GM23248 (cell line): Measurements from ENCODE around the gene WWOX. TPM values are rescaled to one million over a fixed set of nuclear protein-coding genes. Genes with fewer than 3 reads are reported as not detected.

ENCODE experiments used
- DNase-seq: peaks from one replicate; pipeline ENCODE4 v3.0.0-alpha.2; 2015
- H2AFZ ChIP-seq: fragments of 200-600 bp; sonication (generic); 2 replicates; pipeline ENCODE4 v1.6.1; 2016; ENCODE audit warnings: antibody characterized with exemption
- H3F3A ChIP-seq: fragments of 200-600 bp; sonication (generic); 2 replicates; pipeline ENCODE4 v1.6.1; 2016; ENCODE audit warnings: mild to moderate bottlenecking, antibody characterized with exemption, mixed run types; ENCODE audit not compliant: insufficient read depth
- H3K27ac ChIP-seq: fragments of 200-600 bp; sonication (generic); 2 replicates; pipeline ENCODE4 v1.5.1; 2016; ENCODE audit warnings: mild to moderate bottlenecking
- H3K27me3 ChIP-seq: fragments of 200-600 bp; sonication (generic); replicated peaks from 2 replicates; pipeline ENCODE4 v1.6.1; 2016; ENCODE audit warnings: mild to moderate bottlenecking; ENCODE audit not compliant: insufficient read depth
- H3K36me3 ChIP-seq: fragments of 200-600 bp; sonication (generic); 2 replicates; pipeline ENCODE4 v1.6.1; 2016; ENCODE audit warnings: low read depth, mild to moderate bottlenecking
- H3K4me1 ChIP-seq: fragments of 200-600 bp; sonication (generic); 2 replicates; pipeline ENCODE4 v1.6.1; 2016; ENCODE audit warnings: mild to moderate bottlenecking; ENCODE audit not compliant: insufficient read depth
- H3K4me2 ChIP-seq: fragments of 200-600 bp; sonication (generic); one replicate; pipeline ENCODE4 v1.6.1; 2016; ENCODE audit warnings: mild to moderate bottlenecking; ENCODE audit not compliant: unreplicated experiment
- H3K4me3 ChIP-seq: fragments of 200-600 bp; sonication (generic); 2 replicates; pipeline ENCODE4 v1.5.1; 2016; ENCODE audit warnings: mild to moderate bottlenecking
- H3K79me2 ChIP-seq: fragments of 200-600 bp; sonication (generic); 2 replicates; pipeline ENCODE4 v1.6.1; 2016; ENCODE audit warnings: mild to moderate bottlenecking; ENCODE audit not compliant: insufficient read depth
- H3K9ac ChIP-seq: fragments of 200-600 bp; sonication (generic); 2 replicates; pipeline ENCODE4 v1.6.1; 2016; ENCODE audit warnings: mild to moderate bottlenecking
- H3K9me2 ChIP-seq: fragments of 200-600 bp; sonication (generic); 2 replicates; pipeline ENCODE4 v1.6.1; 2016; ENCODE audit warnings: mixed run types, mild to moderate bottlenecking, moderate library complexity; ENCODE audit not compliant: insufficient read depth
- H3K9me3 ChIP-seq: fragments of 200-600 bp; sonication (generic); one replicate; pipeline ENCODE4 v1.6.1; 2017; ENCODE audit warnings: low read depth
- H4K20me1 ChIP-seq: fragments of 200-600 bp; sonication (generic); 2 replicates; pipeline ENCODE4 v1.6.0; 2016; ENCODE audit not compliant: insufficient read depth
- EZH2 ChIP-seq: fragments of 200-600 bp; sonication (generic); IDR thresholded peaks from 2 replicates; pipeline ENCODE4 v1.6.1; 2018; ENCODE audit warnings: antibody characterized with exemption, mild to moderate bottlenecking; ENCODE audit not compliant: insufficient read depth, poor library complexity, severe bottlenecking
- EZH2phosphoT487 ChIP-seq: fragments of 200-600 bp; sonication (generic); IDR thresholded peaks from 2 replicates; pipeline ENCODE4 v1.6.1; 2018; ENCODE audit warnings: antibody characterized with exemption, moderate library complexity, mild to moderate bottlenecking, low read depth; ENCODE audit not compliant: insufficient read depth
- WGBS, 2 experiments: methylation state at CpG; one replicate each; pipeline ENCODE4 v1.1.6; 2015 to 2017; ENCODE audit warnings: low lambda C conversion rate in 2 of 2, low coverage in 1 of 2; ENCODE audit errors: missing lambda C conversion rate in 2 of 2; 5-methylcytosine and 5-hydroxymethylcytosine counted together
- in situ Hi-C: fragments of 300-500 bp; cut with MboI; formaldehyde crosslinking; loops from 2 replicates; pipeline ENCODE4 v1.15.0; 2020
- polyA plus RNA-seq: library from polyadenylated mRNA; unstranded; fragments of >200 nt; fragmentation: Nextera tagmentation; extraction: Ambion mirVana; gene quantifications from 2 replicates; pipeline ENCODE4 v1.2.1, GENCODE V29; 2016
- total RNA-seq: library from RNA; depleted of rRNA; stranded (reverse); fragments of >200 nt; shearing (Covaris generic); gene quantifications from 2 replicates; pipeline ENCODE4 v1.2.3, GENCODE V29; 2014

Gene WWOX
- total and polyA plus RNA-seq, 2 experiments from 2014 or later: 4.5 to 6.6 TPM

DNA sequence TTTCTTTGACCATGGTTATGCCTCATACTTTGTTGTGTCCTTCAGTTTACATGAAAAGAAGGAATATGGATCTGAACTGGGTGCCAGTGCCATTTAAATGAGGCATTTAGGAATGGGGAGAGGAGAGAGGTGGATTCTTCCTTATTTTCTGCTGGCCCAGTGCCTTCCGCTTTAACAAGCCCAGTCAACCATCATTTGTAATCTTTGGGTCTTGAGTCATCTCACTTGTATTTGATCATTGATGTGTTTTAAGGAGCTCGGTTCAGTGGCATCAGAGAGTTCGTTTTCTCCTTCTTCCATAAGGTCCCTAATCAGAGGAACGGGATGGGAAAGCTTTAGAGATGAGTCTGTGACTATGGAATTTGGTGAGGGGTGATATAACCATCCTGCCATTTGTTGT lies 334.9 kb downstream of the WWOX start:
- Histone ChIP-seq H4K20me1 (no peaks in the 10 kb centered on the region), H3F3A (no peaks in the 10 kb centered on the region), H3K4me2 (no peak overlapping the region), H3K9me2 (no peaks in the 10 kb centered on the region), H3K79me2 (no peaks in the 10 kb centered on the region), H3K27me3 (no peaks in the 10 kb centered on the region), H3K27ac (no peak overlapping the region), H3K9me3 (no peaks in the 10 kb centered on the region), H2AFZ (no peak overlapping the region), H3K4me3 (no peak overlapping the region), H3K9ac (no peak overlapping the region), H3K4me1 (no peaks in the 10 kb centered on the region), H3K36me3 (no peaks in the 10 kb centered on the region)
- in situ Hi-C loops: no loop called here
- WGBS, 2 experiments: 47 to 48% methylated on average over 4 of the region's 4 CpGs
- DNase-seq: no peak
- TF ChIP-seq EZH2: no peak
- no peak for TF ChIP-seq EZH2phosphoT487

DNA sequence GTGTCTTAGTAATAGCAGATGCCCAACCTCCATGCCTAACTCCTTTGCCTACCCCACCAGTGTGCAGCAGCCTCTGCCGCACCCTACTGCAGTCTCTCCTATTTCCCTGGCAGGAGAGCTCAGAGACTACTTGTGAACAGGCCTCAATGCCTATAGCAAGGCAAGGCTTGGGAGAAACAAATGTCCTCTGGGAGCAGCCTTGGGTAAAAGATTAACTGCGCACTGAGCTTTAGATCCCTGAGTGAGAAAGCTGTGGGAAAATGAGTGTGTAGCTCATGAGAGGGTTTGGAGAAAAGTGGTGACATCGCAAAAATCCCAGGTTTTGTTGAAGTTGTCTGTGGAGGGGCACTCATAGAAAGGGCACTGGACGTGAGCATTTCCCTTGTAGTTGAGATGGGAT lies 335.8 kb downstream of the WWOX start:
- H3K9me2 ChIP-seq: no peaks in the 10 kb centered on the region
- TF ChIP-seq EZH2: no peak
- no peak for TF ChIP-seq EZH2phosphoT487

DNA sequence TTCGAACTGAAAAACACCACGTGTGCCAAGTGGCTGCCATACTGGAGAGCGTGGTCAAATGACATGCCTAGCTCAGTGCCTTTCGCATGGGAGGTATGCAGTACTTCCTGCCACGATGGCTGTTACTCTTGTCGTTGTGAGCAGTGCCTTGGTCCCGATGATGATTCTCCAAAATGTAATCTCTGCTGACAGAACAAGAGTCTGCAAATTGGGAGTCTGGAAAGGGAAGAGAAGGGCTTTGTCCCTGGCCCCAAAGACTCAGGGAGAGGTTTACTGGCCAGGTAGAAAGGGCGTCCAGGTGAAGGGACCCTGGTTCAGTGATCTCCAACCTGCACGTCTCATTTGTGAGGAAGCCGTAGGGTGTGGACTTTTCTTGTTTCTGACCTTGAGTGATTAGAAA lies 336.6 kb downstream of the WWOX start:
- Histone ChIP-seq H4K20me1 (no peaks in the 10 kb centered on the region), H3K4me1 (no peaks in the 10 kb centered on the region), H3K4me3 (no peak overlapping the region), H3K9me2 (no peaks in the 10 kb centered on the region), H3K27me3 (no peaks in the 10 kb centered on the region), H3K9ac (no peak overlapping the region), H3K27ac (no peak overlapping the region), H2AFZ (no peak overlapping the region), H3K4me2 (no peak overlapping the region), H3K79me2 (no peaks in the 10 kb centered on the region), H3K36me3 (no peaks in the 10 kb centered on the region), H3F3A (no peaks in the 10 kb centered on the region), H3K9me3 (no peaks in the 10 kb centered on the region)
- TF ChIP-seq EZH2: no peak
- no peak for TF ChIP-seq EZH2phosphoT487
- in situ Hi-C loops: no loop called here
- no peak for DNase-seq
- 54 to 60% methylated on average over 10 of the region's 10 CpGs for WGBS, 2 experiments

More for the DNA sequence above, 335.8 kb downstream of the WWOX start:
- in situ Hi-C loops: no loop called here
- DNase-seq: no peak
- no peaks in the 10 kb centered on the region for H3F3A ChIP-seq
- H3K79me2 ChIP-seq: no peaks in the 10 kb centered on the region
- H3K9me3 ChIP-seq: no peaks in the 10 kb centered on the region
- no peaks in the 10 kb centered on the region for H3K27me3 ChIP-seq
- H3K4me2 ChIP-seq: no peak overlapping the region
- no peaks in the 10 kb centered on the region for H3K36me3 ChIP-seq
- H4K20me1 ChIP-seq: no peaks in the 10 kb centered on the region
- H3K4me1 ChIP-seq: no peaks in the 10 kb centered on the region
- WGBS, 2 experiments: 68 to 75% methylated on average over 4 of the region's 4 CpGs
- H3K4me3 ChIP-seq: no peak overlapping the region
- no peak overlapping the region for H2AFZ ChIP-seq
- no peak overlapping the region for H3K27ac ChIP-seq
- H3K9ac ChIP-seq: no peak overlapping the region

DNA sequence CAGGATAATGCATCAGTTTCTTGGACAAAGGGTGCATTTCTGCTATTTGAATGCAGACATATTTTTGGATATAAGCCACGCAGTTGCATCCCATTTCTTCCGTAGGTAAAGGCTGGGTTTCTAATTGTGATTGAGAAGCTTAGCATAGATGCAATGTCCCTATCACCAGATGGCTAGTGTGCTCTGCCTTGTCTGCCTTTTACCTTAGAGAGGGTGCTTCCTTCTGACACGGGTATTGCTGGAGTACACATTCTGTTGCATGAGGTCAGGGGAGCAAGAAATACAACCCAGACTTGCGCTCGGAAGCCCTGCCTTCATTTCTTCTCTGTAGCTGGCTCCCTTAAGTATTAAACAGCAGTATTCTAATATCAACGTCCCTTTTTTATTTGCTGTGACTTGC lies 337.4 kb downstream of the WWOX start:
- no peaks in the 10 kb centered on the region for H4K20me1 ChIP-seq
- H3K4me1 ChIP-seq: no peaks in the 10 kb centered on the region
- H3K4me3 ChIP-seq: no peak overlapping the region
- H3K27me3 ChIP-seq: no peaks in the 10 kb centered on the region
- H3K9me3 ChIP-seq: no peaks in the 10 kb centered on the region
- no peaks in the 10 kb centered on the region for H3K9me2 ChIP-seq
- H3K36me3 ChIP-seq: no peaks in the 10 kb centered on the region
- no peak overlapping the region for H2AFZ ChIP-seq
- no peak for DNase-seq
- H3F3A ChIP-seq: no peaks in the 10 kb centered on the region
- H3K27ac ChIP-seq: no peak overlapping the region
- WGBS, 2 experiments: 47 to 49% methylated on average over 6 of the region's 6 CpGs
- no peak overlapping the region for H3K9ac ChIP-seq
- H3K4me2 ChIP-seq: no peak overlapping the region
- in situ Hi-C loops: no loop called here
- TF ChIP-seq EZH2phosphoT487 (no peak), EZH2 (no peak)
- H3K79me2 ChIP-seq: no peaks in the 10 kb centered on the region
